Measurements from ENCODE around the gene VKORC1L1. TPM values are rescaled to one million over a fixed set of nuclear protein-coding genes. Genes with fewer than 3 reads are reported as not detected.
A peak's percentile ranks its signal among the peaks of the same experiment; 100 is the strongest.
"Not testable (repeated sequence)": the region's sequence is repeated elsewhere in the genome, so short reads cannot be mapped to it uniquely, and the experiment has no call there.

The VKORC1L1 gene
- polyA plus RNA-seq, 1 donor = 20.3 TPM

DNA sequence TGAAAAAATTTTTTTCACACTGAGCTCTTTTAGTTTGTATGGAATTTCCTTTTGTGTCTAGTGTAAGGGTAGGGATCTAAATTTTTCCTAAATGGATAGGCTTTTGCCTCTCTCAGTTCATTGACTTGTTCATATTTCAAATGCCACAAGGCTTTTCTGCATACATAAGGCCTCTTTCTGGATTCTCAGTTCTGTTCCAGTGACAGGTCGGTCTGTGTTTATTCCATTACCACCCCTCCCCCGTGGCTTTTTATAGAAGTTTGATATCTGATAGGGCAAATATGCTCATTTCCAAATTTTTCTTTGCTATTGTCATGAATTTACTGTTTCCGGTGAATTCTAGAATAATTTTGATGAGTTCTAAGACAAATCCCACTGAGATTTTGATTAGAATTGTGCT, 12.7 kb downstream of the VKORC1L1 start:
- not testable (repeated sequence) for DNase-seq

DNA sequence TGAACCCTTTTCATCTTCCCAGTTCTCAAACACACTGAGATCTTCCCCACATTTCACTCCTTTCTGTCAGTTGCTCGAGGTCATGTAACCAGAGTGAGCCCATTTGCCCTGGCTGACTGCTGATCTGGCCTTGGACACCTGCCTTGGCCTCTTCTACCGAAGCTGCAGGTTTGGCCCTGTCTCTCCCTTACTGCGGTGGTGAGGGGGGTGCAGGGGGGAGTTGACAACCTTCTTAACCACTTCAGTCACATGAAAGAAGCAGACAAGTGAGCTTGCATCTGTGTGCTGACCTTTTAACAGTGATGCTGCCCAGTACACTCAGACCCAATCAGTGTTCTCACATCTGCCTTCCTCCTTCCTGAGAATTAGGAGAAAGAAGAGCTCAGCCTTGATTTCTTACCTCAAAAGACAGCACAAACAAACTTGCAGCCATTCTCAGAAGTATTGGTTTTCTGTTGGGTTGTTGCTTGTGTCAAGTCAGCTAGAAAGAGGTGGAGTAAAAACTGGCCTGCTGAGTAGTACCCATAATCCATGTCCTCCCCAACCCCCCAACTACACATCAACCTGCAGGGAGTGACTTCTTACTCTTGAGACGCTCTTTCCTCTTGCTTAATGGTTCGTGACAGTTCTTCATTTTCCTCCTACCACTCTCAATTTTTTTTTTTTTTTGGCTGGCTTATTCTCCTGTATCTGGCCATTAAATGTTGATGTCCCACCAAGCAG, 15.7 kb downstream of the VKORC1L1 start:
- DNase-seq = not testable (repeated sequence)

DNA sequence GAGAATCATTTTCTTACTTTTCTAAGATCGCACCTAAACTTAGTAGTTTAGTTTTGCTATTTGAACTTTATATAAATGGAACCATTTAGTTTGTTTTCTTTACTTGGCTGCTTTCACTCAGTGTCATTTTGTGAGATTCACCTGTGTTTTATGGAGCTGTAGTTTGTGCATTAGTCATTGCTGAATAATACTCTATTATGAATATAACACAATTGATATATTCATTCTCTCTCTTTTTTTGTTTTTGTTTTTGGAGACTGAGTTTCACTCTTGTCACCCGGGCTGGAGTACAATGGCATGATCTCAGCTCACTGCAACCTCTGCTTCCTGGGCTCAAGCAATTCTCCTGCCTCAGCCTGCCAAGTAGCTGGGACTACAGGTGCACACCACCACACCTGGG, 16.8 kb downstream of the VKORC1L1 start:
- DNase-seq = not testable (repeated sequence)

DNA sequence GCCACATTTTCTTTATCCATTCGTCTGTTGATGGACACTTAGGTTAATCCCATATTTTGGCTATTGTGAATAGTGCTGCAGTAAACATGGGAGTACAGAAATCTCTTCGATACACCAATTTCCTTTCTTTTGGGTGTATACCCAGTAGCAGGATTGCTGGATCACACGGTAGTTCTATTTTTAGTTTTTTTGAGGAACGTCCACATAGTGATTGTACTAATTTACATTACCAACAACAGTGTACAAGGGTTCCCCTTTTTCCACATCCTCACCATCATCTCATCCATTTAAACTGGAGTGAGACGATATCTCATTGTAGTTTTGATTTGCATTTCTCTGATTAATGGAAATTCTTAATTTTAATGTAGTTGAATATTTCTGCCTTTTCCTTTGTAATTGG, 19.3 kb downstream of the VKORC1L1 start:
- no peak for DNase-seq

DNA sequence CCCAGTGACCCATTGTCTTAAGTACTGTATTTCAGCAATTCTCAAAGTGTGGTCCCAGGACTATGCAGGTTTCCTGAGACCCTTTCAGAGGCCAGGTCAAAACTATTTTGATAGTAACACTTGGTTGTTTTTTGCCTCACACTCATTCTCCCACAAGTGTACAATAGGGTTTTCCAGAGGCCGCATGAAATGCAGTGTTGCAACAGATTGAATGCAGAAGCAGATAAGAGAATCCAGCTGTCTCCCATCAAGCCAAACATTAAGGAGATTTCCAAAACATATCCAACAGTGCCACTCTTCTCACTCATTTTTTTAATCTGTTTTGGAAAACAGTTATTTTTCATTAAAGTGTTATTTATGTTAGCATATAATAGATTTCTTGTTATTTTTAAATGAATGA, 20.0 kb downstream of the VKORC1L1 start:
- DNase-seq = no peak

DNA sequence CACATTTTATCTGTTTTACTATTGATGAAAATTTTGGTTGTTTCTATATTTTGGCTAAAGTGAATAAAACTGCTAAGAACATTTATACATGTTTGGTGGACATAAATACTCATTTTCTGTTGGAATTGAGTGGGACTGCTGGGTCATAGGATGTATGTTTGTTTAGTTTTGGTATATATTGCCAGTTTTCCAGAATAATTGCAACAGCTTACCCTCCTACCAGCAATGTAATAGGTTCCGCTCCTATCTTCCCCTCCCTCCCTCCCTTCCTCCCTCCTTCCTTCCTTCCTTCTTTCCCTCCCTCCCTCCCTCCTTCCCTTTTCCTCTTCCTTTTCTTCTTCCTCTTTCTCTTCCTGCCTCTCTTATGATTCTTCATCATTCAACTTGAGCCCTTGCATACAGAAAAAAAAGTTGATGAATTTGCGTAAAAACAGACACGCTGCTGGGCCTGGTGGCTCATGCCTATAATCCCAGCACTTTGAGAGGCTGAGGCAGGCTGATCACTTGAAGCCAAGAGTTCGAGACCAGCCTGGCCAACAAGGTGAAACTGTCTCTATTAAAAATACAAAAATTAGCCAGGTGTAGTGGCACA, 23.5 kb downstream of the VKORC1L1 start:
- DNase-seq = no peak

DNA sequence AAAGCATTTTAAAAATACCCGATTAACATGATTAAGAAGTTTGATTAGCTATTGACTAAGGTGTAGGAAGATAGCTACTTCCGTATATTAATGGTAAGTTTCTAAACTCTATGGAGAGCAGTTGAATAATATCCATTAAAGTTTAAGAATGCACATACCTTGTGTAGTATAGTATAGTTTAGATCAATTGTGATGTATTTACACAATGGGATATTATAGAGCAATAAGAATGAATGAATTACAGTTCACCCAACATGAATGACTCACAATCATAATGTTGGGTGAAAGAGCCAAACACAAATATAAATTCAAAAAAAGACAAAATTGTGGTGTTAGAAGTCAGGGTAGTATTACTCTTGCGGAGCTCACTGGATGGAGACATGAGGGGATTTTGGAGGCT, 24.4 kb downstream of the VKORC1L1 start:
- not testable (repeated sequence) for DNase-seq

DNA sequence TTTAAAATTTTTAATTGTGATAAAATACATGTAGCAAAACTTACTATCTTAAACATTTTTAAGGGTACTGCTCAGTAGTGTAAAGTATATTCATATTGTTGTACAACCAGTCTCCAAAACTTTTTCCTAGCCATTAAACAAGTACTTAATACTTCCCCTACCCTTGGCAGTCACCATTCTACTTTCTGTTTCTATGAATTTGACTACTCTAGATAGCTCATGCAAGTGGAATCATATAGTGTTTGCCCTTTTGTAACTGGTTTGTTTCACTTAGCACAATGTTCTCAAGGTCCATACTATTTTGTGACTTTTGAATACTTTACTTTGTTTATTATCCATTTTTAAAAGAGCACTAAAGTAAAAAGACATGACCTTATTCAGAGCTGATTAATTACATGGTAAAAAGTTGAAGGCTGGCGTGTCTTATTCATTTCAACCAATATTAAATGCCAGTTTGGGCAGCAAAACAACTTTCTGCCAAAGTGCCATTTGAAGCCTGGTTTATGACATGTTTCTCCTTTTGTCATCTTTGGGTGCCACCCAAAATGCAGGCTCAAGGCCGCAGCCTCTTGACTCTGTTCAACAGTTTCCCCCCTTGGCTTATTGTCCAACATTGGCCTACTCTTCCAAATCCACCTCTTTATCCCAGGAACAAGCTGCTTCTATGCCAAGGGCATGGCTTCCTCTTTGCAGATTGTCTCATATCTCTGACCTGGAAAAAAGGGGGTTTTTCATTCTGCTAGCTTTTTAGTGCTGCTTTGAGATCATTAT, 26.0 kb downstream of the VKORC1L1 start:
- DNase-seq = not testable (repeated sequence)

DNA sequence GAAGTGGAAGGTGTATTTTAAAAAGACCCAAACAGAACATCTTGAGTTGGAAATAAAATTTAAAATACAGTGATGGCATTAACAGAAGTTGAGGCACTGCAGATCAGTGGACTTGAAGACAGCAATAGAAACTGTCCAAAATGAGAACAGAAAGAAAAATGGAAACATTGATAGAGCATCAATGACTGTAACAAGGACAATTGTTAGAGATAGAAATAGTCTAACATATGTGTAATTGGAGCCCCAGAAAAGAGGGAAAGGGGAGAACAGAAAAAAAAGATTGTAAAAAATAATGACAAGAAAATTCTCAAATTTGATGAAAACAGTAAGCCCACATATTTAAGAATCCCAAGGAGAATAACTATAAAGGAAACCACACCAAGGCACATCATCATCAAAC, 29.4 kb downstream of the VKORC1L1 start:
- no peak for DNase-seq

DNA sequence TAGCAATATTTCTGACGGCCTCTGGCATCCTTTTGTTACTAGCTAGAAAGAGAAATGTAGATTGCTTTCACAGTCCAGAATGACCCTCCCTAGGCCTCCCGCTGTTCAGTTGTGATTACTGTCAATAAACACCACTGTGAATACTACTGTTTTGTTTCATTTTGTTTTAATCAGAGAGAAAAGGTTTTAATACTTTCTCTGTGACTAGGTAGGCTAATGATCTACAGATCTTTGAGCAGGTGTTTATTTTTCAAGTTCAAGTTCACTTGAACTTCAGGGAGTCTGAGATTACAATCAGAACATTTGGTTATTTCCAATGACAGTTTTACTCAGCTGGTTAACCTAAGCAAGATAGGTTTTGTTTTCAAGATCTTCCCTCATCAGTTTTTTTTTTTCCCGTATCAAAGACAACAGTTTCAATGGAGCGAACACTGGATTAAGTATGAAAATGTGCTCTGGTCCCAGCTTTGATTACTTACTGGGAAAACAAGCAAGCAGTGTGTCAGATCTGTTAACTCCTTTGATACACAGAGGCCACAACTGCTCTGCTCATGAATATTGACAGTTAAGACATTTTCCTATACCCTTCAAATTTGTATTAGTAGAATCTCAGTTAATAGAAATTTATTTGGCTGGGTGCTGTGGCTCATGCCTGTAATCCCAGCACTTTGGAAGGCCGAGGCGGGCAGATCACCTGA, 34.8 kb downstream of the VKORC1L1 start:
- DNase-seq = no peak

DNA sequence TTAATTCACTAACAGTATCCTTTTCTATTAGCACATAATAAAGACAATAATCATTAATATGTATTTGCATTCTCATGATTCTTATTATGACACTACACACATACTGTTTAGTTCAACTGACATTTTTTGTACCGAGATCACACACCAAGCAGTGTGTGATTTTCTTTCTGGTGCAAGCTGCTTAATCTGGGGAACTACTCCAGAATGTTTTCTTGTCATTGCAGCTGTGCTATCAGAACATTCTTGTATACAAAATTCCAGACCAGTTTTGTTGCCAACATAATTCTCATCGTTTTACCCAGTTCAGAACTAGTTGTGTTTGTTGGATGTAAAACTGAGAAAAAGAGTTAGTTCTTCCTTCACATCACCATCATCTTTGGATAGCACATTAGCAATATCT, 37.4 kb downstream of the VKORC1L1 start:
- no peak for DNase-seq

DNA sequence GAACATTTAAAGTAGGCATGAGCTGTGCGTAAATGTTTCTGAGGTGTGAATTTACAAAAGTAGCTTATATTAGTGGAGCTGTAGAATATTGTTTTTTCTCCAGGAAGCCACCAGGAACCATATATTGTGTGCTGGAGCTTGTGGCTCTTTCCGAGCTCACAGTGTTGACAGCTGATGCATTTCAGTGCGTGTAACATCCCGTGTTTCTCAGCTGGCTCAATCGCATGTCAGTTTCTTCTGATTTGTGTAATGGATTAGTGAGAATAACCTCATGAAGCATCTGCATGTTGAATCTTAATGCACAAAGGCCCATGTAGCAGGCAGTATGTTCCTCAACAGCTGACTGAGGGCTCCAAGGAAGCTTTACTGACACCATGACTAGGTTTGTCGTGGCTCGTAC, 39.4 kb downstream of the VKORC1L1 start:
- no peak for DNase-seq

DNA sequence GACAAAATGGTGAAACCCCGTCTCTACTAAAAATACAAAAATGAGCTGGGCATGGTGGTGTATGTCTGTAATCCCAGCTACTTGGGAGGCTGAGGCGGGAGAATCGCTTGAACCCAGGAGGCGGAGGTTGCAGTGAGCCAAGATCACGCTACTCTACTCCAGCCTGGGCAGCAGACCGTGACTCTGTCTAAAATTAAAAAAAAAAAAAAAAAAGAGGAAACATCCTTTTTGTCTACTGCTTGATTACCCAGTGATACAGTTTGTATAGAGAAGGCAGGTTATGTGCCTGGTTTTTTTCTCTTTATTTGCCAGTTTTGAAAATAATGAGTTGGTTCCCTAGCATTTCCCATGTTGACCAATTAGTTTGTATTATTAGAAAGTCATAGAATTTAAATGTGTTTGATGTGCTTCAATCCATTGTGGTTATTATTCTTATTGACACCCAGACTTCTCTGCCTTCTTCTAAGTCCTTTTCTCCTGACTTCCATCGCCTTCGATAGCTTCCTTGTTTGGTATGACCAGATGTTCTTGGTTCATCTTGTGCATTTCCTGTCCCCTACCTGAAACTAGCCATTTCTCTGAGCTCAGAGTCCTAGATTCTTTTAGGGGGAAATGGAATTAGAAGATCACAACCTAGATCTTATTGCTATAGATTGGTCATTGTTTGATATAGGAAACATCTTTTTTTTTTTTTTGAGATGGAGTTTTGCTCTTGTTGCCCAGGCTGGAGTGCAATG, 43.2 kb downstream of the VKORC1L1 start:
- DNase-seq = no peak

DNA sequence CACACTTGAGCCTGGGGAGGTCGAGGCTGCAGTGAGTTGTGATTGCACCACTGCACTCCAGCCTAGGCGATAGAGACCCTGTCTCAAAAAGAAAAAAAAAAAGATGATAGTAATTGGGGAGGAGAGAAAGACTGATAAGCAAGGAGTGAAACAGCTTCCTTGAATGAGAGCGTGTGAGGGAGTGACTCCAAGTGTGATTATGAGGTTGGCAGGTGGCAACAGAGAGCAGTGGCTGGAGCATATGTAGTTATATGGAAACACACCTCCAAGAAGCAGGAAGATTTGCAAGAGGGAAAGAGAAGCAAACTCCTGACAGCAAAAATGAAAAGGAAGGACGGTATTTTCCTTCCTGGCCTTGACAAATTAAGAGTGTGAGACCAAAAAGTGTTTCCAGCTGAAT, 50.4 kb downstream of the VKORC1L1 start:
- DNase-seq = peak; percentile 1

DNA sequence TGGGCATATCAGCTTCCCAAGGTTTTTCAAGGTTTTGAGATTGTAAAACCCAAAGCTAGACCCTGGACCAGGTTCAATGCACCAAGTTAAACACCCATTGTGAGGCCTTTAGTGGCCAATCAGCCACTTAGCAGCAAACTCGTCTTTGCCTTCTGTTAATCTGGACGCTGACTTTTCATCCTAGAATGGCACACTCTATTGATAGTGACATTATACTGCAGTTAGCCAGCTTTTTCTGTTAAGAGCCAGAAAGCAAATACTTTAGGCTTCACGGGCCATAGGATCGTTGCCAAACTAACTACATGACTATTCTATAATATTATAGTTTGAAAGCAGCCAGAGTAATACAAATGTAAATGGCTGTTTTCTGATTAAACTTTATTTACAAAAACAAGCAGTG, 51.3 kb downstream of the VKORC1L1 start:
- DNase-seq = no peak

DNA sequence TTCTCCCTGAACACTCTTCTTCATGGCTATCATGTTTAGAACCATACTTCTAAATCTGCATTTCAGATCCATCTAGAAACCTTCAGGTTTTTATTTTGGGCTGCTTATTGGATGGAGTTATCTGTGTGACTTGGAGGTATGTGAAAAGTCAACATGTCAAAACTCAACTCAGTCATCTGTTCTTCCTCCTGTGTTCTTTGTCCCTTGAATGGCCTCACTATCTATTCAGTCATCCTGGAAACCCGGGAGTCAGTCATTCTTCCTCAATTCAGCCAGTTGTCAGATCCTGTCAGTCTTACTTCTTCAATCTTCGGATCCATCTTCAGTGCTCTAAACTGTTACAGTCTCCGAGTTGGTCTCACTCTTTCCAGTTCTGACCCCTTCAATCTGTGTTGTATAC, 52.2 kb downstream of the VKORC1L1 start:
- DNase-seq = no peak

DNA sequence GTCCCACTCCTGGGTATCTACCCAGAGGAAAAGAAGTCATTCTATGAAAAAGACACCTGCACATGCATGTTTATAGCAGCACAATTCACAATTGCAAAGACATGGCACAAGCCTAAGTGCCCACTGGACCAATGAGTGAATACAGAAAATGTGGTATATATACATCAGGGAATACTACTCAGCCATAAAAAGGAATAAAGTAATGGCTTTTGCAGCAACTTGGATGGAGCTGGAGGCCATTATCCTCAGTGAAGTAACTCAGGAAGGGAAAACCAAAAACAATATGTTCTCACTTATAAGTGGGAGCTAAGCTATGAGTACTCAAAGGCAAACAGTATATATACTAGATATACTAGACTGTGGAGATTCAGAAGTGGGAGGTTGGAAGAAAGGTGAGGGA, 53.7 kb downstream of the VKORC1L1 start:
- DNase-seq = no peak

DNA sequence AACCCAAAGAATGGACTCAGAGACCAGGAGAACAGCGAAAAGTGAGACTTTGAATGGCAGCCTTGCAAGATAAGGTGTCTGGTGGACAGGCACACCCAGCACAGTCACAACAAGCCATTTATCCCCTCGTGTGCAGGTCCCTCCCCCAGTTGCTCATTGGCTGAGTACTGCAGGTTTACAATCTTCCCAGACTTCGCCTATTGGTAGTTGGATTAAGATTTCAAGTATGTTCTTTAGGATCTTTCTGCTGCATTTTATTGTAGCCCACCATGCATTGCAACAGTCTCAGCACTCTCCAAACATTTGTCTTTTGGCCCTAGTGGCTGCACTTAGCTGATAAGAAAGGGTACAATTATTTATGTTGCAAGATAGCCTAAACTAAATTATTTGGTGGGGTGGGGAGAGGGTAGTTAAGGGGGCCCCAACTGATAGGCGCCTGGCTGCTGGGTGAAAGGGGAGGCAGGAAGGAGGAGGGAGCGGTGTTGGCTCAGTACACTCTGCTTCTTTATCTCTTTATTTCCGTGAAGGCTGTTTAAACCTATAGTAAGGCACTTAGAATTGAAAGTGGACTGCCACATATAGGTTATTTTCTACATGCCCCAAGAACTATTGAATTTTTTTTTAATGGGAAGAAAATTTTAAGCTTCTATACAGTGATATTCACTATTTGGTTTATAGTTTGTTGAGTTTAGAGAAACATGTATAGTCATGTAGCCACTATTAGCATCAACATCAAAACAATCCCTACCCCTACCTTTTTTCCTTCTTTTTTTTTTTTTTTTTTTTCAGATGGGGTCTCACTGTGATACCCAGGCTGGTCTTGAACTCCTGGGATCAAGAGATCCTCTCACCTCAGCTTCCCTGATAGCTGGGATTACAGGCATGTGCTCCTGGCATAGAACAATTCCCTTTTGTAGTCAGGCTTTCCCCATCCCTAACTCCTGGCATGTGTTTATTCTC, 54.9 kb downstream of the VKORC1L1 start:
- DNase-seq = no peak

DNA sequence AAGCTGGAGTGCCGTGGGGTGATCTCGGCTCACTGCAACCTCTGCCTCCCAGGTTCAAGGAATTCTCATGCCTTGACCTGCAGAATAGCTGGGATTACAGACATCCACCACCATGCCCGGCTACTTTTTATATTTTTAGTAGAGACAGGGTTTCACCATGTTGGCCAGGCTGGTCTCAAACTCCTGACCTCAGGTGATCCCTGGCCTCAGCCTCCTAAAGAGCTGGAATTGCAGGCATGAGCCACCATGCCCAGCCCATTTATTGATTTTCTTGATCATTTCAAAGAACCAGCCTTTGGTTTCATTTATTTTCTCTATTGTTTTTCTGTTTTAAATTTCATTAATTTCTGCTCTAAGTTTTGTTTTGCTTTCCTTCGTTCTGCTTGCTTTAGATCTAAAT, 58.8 kb downstream of the VKORC1L1 start:
- no peak for DNase-seq

DNA sequence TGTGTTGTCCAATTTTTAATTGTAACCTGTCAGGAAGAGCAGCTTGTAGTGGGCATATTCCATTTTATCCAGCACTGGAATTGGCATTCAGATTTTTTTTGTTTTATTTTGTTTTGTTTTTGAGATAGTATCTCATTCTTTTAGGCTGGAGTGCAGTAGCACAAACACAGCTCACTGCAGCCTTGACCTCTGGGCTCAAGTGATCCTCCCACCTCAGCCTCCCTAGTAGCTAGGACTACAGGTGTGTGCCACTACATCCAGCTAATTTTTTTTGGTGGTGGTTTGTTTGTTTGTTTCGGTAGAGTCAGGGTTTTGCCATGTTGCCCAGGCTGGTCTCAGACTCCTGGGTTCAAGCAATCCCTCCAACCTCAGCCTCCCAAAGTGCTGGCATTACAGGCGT, 64.4 kb downstream of the VKORC1L1 start:
- no peak for DNase-seq

DNA sequence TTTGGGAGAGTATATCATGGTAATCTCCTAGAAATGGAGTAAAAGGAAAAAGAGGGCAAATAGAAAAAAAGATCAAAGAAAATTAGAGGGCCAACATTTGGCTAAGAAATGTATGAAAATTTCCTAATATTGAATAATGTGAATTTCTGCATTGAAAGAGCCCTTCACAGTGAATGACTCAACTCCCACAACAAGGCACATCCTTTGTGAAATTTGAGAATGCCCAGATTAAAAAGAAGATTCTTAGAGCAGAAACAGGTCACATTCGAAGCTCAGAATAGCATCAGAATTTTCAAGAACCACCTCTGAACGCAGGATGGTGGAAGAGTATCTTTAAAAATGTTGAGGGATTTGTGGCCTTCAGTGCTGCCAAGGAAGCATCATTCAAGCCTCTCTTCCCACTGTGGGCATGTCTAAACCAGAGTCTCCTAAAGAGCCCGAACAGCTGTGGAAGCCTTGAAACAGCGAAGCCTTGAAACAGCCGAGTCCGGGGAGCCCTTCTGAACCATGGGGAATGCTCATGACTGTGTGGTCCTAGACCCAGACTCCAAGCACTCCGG, 65.5 kb downstream of the VKORC1L1 start:
- no peak for DNase-seq

Data from hindlimb muscle (tissue), 1 donor.